Testis (tissue), 3 donors: ENCODE data around the gene KCNIP3. TPM values are rescaled to one million over a fixed set of nuclear protein-coding genes. Genes with fewer than 3 reads are reported as not detected.

Experiments
- DNase-seq: peaks from one replicate; pipeline ENCODE4 v3.0.0-alpha.2; 2019
- H3K27ac ChIP-seq, 2 donors: fragments of 200-600 bp; sonication (generic); one replicate each; pipeline ENCODE4 v1.5.1; 2019
- H3K27me3 ChIP-seq: fragments of 200-600 bp; sonication (generic); one replicate; pipeline ENCODE4 v1.5.1; 2019
- H3K36me3 ChIP-seq: fragments of 200-600 bp; sonication (generic); one replicate; pipeline ENCODE4 v1.5.1; 2017; ENCODE audit warnings: low read depth; ENCODE audit errors: missing control alignments
- H3K4me1 ChIP-seq: fragments of 200-600 bp; sonication (generic); one replicate; pipeline ENCODE4 v1.5.1; 2019
- H3K4me3 ChIP-seq, 2 donors: fragments of 200-600 bp; sonication (generic); one replicate each; pipeline ENCODE4 v1.5.1; 2017 to 2019
- H3K9me3 ChIP-seq: fragments of 200-600 bp; sonication (generic); one replicate; pipeline ENCODE4 v1.5.1; 2017
- POLR2A ChIP-seq: fragments of 450-650 bp; IDR thresholded peaks from one replicate; pipeline ENCODE4 v1.6.1; 2017; ENCODE audit warnings: antibody characterized with exemption, mild to moderate bottlenecking, moderate library complexity
- WGBS, 2 donors: methylation state at CpG; one replicate each; pipeline ENCODE4 v1.1.5; 2018; 5-methylcytosine and 5-hydroxymethylcytosine counted together
- intact Hi-C: fragments of 100-400 bp; cut with DNase I; formaldehyde crosslinking; loops from one replicate; pipeline ENCODE4 v1.15.1; 2023; ENCODE audit warnings: low total_unique reads
- polyA plus RNA-seq: library from polyadenylated mRNA; stranded (reverse); fragments of 350-450 nt; fragmentation: Illumina TruSeq; extraction: RNeasy Lipid Tissue Mini Kit (QIAGEN cat#74804); gene quantifications from one replicate; pipeline ENCODE4 v1.2.3, GENCODE V29; 2014; ENCODE audit warnings: low read depth, low replicate concordance; ENCODE audit not compliant: insufficient read depth
- total RNA-seq, 2 donors: library from RNA; depleted of rRNA; stranded (reverse); fragments of >200 nt; gene quantifications; one replicate each; pipeline ENCODE4 v1.2.3, GENCODE V29; 2016
- TF ChIP-seq, protein P1 (sequence below), 3 experiments: fragments of 450-650 bp in 2 of 3; fragments of 200-600 bp in 1 of 3; sonication (generic) in 1 of 3; IDR thresholded peaks; one replicate each; pipeline ENCODE4 v1.5.1; 2016 to 2019; ENCODE audit warnings: antibody characterized with exemption in 3 of 3, mild to moderate bottlenecking in 2 of 3, moderate library complexity in 1 of 3

Gene KCNIP3
- total and polyA plus RNA-seq, 3 donors from 2014 or later: 23.9 to 69.1 (median 43.4) TPM

DNA sequence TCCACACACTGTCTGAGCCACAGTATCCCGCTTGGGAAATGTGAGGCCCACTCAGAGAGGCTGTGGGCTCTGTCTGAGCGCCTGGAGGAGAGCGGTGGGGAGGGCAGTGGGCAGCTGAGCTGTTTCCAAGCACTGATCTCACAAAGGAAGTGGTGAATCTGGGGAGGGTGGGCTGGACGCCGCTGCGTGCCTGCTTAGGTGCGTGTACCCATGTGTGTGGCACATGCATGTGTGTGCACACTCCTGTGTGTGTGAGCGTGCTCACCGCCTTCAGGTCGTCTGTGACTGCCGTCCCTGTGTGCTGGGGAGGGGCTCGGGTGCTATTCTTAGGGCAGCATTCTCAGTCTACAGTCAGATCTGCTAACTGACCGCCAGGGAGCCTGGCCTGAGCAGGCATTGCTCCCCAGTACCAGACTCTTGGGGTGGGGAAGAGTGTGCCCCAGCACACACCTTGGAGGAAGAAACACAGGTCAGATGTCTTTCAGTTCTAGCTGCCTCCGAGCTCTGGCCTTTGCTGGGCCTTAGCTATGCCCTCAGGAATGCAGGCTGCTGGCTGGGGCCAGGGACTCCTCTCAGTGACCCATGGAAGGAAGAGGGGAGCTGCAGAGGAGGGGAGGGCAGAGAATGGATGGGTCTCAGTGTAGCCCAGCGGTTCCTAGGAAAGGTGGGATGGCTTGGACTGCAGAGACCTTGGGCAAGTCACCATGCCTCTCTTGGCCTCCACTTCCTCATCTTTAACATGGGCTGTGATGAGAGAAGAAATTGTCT, 31.4 kb downstream of the KCNIP3 start:
- intact Hi-C loops: no loop called here
- Histone ChIP-seq H3K9me3 (no peaks in the 10 kb centered on the region), H3K4me3 (no peak overlapping the region), H3K36me3 (no peaks in the 10 kb centered on the region), H3K4me1 (no peaks in the 10 kb centered on the region), H3K27me3 (no peaks in the 10 kb centered on the region), H3K27ac (no peak overlapping the region)
- DNase-seq: no peak
- 77 to 87% methylated on average over 6 to 15 of the region's 15 CpGs for WGBS, 2 donors
- no peak for TF ChIP-seq POLR2A
- TF ChIP-seq, protein P1, sequence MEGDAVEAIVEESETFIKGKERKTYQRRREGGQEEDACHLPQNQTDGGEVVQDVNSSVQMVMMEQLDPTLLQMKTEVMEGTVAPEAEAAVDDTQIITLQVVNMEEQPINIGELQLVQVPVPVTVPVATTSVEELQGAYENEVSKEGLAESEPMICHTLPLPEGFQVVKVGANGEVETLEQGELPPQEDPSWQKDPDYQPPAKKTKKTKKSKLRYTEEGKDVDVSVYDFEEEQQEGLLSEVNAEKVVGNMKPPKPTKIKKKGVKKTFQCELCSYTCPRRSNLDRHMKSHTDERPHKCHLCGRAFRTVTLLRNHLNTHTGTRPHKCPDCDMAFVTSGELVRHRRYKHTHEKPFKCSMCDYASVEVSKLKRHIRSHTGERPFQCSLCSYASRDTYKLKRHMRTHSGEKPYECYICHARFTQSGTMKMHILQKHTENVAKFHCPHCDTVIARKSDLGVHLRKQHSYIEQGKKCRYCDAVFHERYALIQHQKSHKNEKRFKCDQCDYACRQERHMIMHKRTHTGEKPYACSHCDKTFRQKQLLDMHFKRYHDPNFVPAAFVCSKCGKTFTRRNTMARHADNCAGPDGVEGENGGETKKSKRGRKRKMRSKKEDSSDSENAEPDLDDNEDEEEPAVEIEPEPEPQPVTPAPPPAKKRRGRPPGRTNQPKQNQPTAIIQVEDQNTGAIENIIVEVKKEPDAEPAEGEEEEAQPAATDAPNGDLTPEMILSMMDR (IDR thresholded peaks at IDR 0.05): no peak

DNA sequence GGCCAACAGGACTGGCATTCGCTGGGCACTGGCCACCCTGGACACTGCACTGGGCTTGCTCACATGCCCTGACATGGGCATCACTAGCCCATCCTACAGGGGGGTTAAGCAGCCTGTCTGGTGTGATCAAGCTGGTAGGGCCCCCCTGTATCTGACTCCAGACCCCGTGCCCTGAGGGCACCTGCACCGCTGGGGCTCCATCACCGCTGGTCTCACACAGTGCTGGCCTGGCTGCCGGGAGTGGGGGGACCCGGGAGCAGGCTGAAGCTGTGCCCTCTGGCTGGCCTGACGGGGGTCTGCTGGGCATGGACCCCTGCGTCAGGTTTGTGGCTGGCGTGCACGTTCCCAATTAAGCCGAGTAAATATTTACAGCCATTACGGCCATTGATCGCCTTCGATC, 32.3 kb downstream of the KCNIP3 start:
- intact Hi-C loops: no loop called here
- no peak for DNase-seq

DNA sequence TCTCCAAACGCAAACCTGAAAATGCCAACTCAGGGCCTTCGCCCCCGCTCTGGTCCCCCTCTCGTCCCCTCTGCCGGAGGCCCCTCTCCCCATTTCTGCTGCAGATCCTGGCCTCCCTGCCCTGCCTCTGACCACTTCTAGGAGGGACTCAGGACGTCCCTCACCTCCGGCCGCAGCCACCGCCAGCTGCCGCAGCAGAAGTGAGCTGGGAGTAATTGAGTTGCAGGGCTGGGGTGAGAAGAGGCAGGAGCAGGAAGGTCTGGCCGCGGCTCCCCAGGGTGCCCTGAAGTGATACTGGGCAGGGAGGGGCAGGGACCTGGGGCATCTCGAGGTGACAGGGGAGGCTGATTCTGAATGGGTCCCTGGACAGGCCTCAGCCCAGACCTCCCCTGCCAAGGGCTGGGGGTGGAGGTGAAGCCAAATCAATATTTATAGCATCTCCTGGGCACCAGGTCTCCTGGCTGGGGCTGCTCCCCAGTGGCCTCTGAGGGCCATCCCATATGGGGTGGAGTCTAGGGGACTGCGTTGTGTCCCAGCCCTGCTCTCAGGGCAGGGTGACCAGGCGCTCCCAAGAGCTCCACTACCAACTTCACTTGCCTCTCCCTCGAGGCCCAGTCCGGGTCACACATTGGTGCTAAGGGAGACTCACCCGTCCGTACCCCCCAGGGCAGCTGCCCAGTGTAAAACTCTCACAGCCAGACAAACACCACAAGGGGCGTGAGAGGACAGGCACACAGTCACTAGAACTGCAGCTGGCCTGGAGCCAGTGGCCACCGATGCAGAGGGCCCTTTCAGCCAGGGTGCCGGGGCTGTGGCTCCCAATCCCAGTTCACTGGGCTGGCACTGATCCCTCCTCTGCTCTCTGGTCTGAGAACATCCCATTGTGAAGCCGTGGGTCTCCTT, 33.0 kb downstream of the KCNIP3 start:
- Histone ChIP-seq H3K27ac (no peak overlapping the region), H3K4me3 (no peak overlapping the region), H3K9me3 (no peaks in the 10 kb centered on the region), H3K4me1 (no peaks in the 10 kb centered on the region), H3K27me3 (no peaks in the 10 kb centered on the region), H3K36me3 (no peaks in the 10 kb centered on the region)
- intact Hi-C loops: no loop called here
- 85% methylated on average over 17 to 23 of the region's 23 CpGs for WGBS, 2 donors
- TF ChIP-seq POLR2A: no peak
- TF ChIP-seq, protein P1 (IDR thresholded peaks at IDR 0.05): no peak
- DNase-seq: no peak

More for the DNA sequence above, 32.3 kb downstream of the KCNIP3 start:
- 93 to 95% methylated on average over 5 to 14 of the region's 14 CpGs for WGBS, 2 donors
- TF ChIP-seq POLR2A: no peak
- TF ChIP-seq, protein P1 (IDR thresholded peaks at IDR 0.05): no peak
- Histone ChIP-seq H3K27ac (no peak overlapping the region), H3K4me3 (no peak overlapping the region), H3K4me1 (no peaks in the 10 kb centered on the region), H3K27me3 (no peaks in the 10 kb centered on the region), H3K36me3 (no peaks in the 10 kb centered on the region), H3K9me3 (no peaks in the 10 kb centered on the region)

DNA sequence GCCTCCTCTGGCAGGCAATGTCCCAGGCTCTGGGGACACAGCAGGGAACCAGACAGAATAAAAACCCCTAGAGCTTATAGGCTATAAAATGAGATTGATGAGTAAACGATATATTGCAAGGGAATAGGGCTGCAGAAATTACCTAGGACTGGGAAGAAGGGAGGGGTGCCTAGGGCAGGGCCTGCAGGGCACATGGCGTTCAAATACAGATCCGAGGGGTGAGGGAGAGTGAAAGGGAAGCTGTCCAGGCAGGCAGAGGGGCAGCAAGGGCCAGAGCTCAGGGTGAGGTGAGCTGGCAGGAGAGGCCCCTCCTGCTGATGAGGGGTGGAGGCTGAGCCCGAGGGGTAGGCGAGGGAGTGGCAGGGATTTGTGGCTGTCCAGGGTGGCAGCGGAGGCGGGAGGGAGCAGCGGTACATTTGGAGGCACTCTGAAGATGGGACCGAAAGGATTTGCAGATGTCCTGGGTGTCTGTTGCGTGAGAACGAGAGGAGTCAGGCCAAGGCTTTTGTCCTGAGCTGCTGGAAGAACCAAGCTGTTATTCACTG, 33.7 kb downstream of the KCNIP3 start:
- intact Hi-C loops: no loop called here
- H3K9me3 ChIP-seq: no peaks in the 10 kb centered on the region
- no peak for TF ChIP-seq POLR2A
- TF ChIP-seq, protein P1 (IDR thresholded peaks at IDR 0.05): no peak
- no peak overlapping the region for H3K27ac ChIP-seq
- H3K4me1 ChIP-seq: no peaks in the 10 kb centered on the region
- 82 to 86% methylated on average over 11 of the region's 11 CpGs for WGBS, 2 donors
- no peak for DNase-seq
- no peak overlapping the region for H3K4me3 ChIP-seq
- no peaks in the 10 kb centered on the region for H3K36me3 ChIP-seq
- no peaks in the 10 kb centered on the region for H3K27me3 ChIP-seq
